HG02588 (cell line): ENCODE measurements around the gene KRTAP9-8.
"Not testable (repeated sequence)": the region's sequence is repeated elsewhere in the genome, so short reads cannot be mapped to it uniquely, and the experiment has no call there.

Experiments used
- ATAC-seq: cut with Tn5 transposase; IDR thresholded peaks from one replicate; pipeline ENCODE4 v1.9.1; 2021; ENCODE audit warnings: mild to moderate bottlenecking, moderate library complexity; ENCODE audit not compliant: unreplicated experiment

KRTAP9-8 gene

GRCh38 chr17:41255381-41256290 is 17.8 kb downstream of the KRTAP9-8 start, which contains the start of gene KRTAP9-9:
KRTAP9-9 (plus strand) TSS chr17:41255384.
- ATAC-seq = not testable (repeated sequence)

GRCh38 chr17:41256291-41256685 is 18.5 kb downstream of the KRTAP9-8 start:
- no peak for ATAC-seq

- ATAC-seq = no peak
These were observed 20.6 kb downstream of the KRTAP9-8 start for GRCh38 chr17:41258406-41258805.

GRCh38 chr17:41263212-41263611 is 25.4 kb downstream of the KRTAP9-8 start:
- no peak for ATAC-seq

GRCh38 chr17:41264599-41264998 is 26.8 kb downstream of the KRTAP9-8 start:
- ATAC-seq = no peak

GRCh38 chr17:41265078-41265477 is 27.3 kb downstream of the KRTAP9-8 start, which contains the start of gene KRTAP9-6:
KRTAP9-6 (plus strand) TSS chr17:41265378; CDS start chr17:41265378, 0 bp downstream.
- ATAC-seq = no peak

- ATAC-seq = no peak
These were observed 29.9 kb downstream of the KRTAP9-8 start for GRCh38 chr17:41267711-41268110.

- not testable (repeated sequence) for ATAC-seq
These were observed 33.5 kb downstream of the KRTAP9-8 start for GRCh38 chr17:41271323-41271722.

- no peak for ATAC-seq
These were observed 34.1 kb downstream of the KRTAP9-8 start for GRCh38 chr17:41271858-41272257.

- not testable (repeated sequence) for ATAC-seq
These were observed 37.9 kb downstream of the KRTAP9-8 start, which contains the start of gene KRTAP9-7 for GRCh38 chr17:41275648-41276190. KRTAP9-7 (plus strand) TSS chr17:41275698; CDS start chr17:41275698, 0 bp downstream.

- ATAC-seq = no peak
These were observed 40.6 kb downstream of the KRTAP9-8 start for GRCh38 chr17:41278176-41278955.

GRCh38 chr17:41284043-41284442 is 46.2 kb downstream of the KRTAP9-8 start:
- no peak for ATAC-seq

GRCh38 chr17:41284546-41284945 is 46.7 kb downstream of the KRTAP9-8 start:
- ATAC-seq = no peak

- no peak for ATAC-seq
These were observed 49.3 kb downstream of the KRTAP9-8 start for GRCh38 chr17:41287050-41287449.
